NT2/D1 (cell line): ENCODE data around the gene GAS7.

Experiments used
- SUZ12 ChIP-seq: IDR thresholded peaks from 2 replicates; pipeline ENCODE4 v1.6.1; 2011; ENCODE audit not compliant: insufficient read length, insufficient read depth; ENCODE audit errors: extremely low read depth
- YY1 ChIP-seq: IDR thresholded peaks from 2 replicates; pipeline ENCODE4 v1.6.1; 2011; ENCODE audit not compliant: insufficient read length, insufficient read depth
- ZNF274 ChIP-seq: IDR thresholded peaks from 2 replicates; pipeline ENCODE4 v1.6.1; 2011; ENCODE audit warnings: mild to moderate bottlenecking, low read depth, low read length

DNA sequence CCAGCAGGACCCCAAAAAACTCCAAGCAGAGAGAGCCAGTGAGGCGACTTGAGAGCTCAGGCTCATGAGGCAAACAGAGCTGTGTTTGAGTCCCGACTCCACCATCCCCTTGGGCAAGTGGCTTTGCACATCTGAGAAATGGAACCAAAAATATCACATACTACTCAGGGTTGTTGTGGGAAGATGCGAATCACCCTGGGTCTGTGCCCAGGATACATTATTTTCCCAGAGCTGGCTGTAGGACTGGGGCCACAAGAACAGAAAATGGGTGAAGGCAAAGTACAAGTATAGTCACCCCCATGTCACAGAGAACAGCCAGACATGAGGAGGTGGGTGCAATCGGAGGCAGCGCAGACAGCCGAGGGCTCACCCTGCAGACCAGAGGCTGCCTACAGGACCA, 127.3 kb downstream of the GAS7 start:
- TF ChIP-seq SUZ12 (no peak), YY1 (no peak), ZNF274 (no peak)
